ENCODE data around the gene PIP4K2A. TPM values are rescaled to one million over a fixed set of nuclear protein-coding genes. Genes with fewer than 3 reads are reported as not detected.

Gene PIP4K2A
- total and polyA plus RNA-seq, 2 experiments from 2014 or later, result 39.9 to 40.1 TPM

GRCh38 chr10:22605168-22605567, 109.2 kb downstream of the PIP4K2A start (continued):
- no peak for TF ChIP-seq ZNF462 (CRISPR knock-in tag; IDR thresholded peaks at IDR 0.05)

- no peaks in the 10 kb centered on the region for H3K27me3 ChIP-seq (ENCODE audit: insufficient read depth)
- no peak for DNase-seq (ENCODE audit: low spot score)
- H3K4me1 Mint-ChIP-seq, result peaks cover 24% of the 10 kb centered on the region
- H3K4me3 ChIP-seq, result no peak overlapping the region
- H4K20me1 ChIP-seq (replicated peaks; ENCODE audit: insufficient read depth), result no peaks in the 10 kb centered on the region; the same call in none of the 2 replicates
- H3K9me3 Mint-ChIP-seq, result no peaks in the 10 kb centered on the region
- peak overlapping the region; percentile 68; the same call in 1 of the 2 replicates for H3K27ac ChIP-seq (ENCODE audit: low read depth)
- H2AFZ ChIP-seq, result no peak overlapping the region
- peaks cover 4% of the 10 kb centered on the region; the same call in 1 of the 2 replicates for H3K4me1 ChIP-seq (ENCODE audit: insufficient read depth)
- H3F3A ChIP-seq (replicated peaks; ENCODE audit: low read depth), result no peaks in the 10 kb centered on the region
- peak; percentile 45 for ATAC-seq
- no peak overlapping the region for H3K4me3 Mint-ChIP-seq
- H3K27ac Mint-ChIP-seq, result peak overlapping the region; percentile 41; the same call in 1 of the 2 replicates
- no peak overlapping the region for H3K4me2 ChIP-seq
- H3K27me3 Mint-ChIP-seq (ENCODE audit: insufficient read depth, low read depth, poor library complexity), result no peaks in the 10 kb centered on the region
- peaks cover 20% of the 10 kb centered on the region; the same call in 1 of the 2 replicates for H3K79me2 ChIP-seq (replicated peaks; ENCODE audit: insufficient read depth)
- H3K36me3 Mint-ChIP-seq (ENCODE audit: low read depth), result peaks cover 22% of the 10 kb centered on the region
- no peaks in the 10 kb centered on the region for H3K36me3 ChIP-seq (ENCODE audit: insufficient read depth)
- H3K9me2 ChIP-seq (ENCODE audit: insufficient read depth), result no peaks in the 10 kb centered on the region
- TF ChIP-seq ZNF462 (CRISPR knock-in tag; IDR thresholded peaks at IDR 0.05), result no peak
- no peak for TF ChIP-seq ETS1 (IDR thresholded peaks at IDR 0.05)
- no peak for TF ChIP-seq ZNF331 (CRISPR knock-in tag; IDR thresholded peaks at IDR 0.05; ENCODE audit: low read depth)
- no peak for TF ChIP-seq POLR2AphosphoS5 (IDR thresholded peaks at IDR 0.05; ENCODE audit: low read depth)
- TF ChIP-seq EZH2phosphoT487 (IDR thresholded peaks at IDR 0.05; ENCODE audit: unreplicated experiment), result no peak
- TF ChIP-seq EZH2 (IDR thresholded peaks at IDR 0.05; ENCODE audit: low read depth, unreplicated experiment), result no peak
- no peak for TF ChIP-seq ZNF114 (CRISPR knock-in tag; IDR thresholded peaks at IDR 0.05)
Measured at GRCh38 chr10:22604344-22605126, 109.8 kb downstream of the PIP4K2A start.
